A204.1 (cell line): Measurements from ENCODE around the gene EPHB1.
"Not testable (repeated sequence)": the region's sequence is repeated elsewhere in the genome, so short reads cannot be mapped to it uniquely, and the experiment has no call there.

Experiments
- FAIRE-seq: peaks from 2 replicates; lab custom pipeline; 2012; peaks lifted over from hg19 to GRCh38; lab: Jason Lieb, UNC

The EPHB1 gene

GRCh38 chr3:135216659-135217058, 421.6 kb downstream of the EPHB1 start:
- FAIRE-seq, result no peak

DNA sequence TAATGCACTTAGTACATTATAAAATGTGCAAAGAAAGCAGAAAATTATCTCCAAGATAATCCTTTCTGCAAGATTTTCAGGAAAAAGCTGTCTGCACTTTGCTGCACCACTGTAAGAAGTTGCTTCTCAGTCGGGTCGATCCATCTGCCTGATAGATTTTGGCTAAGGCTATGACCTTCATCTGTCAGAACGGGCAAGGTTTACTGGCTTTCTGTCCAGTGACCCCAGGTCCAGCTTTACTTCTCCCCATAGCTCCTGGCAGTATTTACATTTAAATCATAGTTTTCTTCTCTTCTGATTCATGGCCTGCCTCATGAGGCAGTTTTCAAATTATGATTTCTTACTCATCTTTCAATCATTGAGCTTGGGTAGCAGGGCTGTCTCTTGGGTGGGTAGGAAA, 422.7 kb downstream of the EPHB1 start:
- FAIRE-seq, result no peak

GRCh38 chr3:135218304-135218703, 423.2 kb downstream of the EPHB1 start:
- FAIRE-seq, result no peak

DNA sequence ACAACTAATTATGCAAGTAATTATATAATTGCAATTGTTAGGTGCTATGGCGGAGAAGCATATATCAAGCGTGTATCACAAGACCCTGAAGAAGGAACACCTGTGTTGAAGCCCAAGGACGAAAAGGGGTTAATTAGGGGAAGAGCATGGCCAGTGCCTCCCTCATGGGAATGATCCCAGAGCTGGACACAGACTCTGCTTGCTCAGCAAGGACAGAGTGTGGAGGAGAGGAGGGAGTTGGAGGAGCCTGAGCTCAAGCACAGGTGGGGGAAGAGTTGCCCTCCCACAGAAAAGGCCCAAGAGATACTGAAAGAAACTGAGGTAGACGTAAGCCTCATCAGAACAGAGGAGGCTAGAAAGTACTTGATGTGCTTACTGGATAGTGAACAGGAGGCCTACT, 423.7 kb downstream of the EPHB1 start:
- FAIRE-seq, result no peak

DNA sequence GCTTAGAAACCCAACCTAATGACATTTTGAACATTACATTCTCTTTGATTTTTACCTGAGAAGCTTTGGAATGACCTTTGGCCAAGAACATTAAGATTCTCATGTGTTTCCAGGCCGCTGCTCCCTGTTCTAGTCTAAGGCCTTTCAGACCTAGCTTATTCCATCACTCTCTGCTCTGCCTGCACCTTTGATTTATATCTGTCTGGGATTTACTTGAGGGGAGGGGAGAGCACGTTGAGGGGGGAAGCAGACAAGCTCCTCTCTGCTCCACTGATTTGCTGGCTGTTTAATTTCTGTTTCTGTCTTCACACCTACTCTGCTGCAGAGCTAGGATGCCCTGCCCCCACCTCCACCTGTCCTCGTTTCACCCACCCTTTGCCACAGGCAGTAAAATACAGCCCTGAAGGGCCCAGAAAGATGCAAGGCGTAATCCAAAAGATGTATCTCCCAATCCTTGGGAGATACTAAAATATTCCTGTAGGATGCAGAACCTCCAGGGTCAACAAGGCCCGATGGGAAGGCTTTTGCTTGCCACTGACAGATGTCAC, 429.8 kb downstream of the EPHB1 start:
- no peak for FAIRE-seq

- no peak for FAIRE-seq
Measured at GRCh38 chr3:135226057-135226456, 431.0 kb downstream of the EPHB1 start.

DNA sequence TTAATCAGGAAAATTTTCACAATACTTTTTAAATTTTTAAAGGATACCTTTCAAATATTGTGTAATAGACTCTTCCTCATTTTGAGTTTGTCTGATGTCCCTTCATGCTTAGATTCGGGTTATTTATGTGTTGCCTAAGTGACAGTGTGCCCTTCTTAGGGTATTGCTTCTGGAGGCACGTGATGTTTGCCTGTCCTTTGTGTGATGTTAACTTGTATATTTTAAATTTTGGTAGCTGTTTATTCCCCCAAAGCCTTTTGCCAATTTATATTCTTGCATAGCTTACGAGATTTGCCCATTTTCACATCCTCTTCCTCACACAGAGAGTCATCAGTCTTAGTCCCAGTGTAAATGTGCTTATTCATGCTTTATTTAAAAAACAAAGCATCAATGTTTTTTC, 433.1 kb downstream of the EPHB1 start:
- no peak for FAIRE-seq

GRCh38 chr3:135229018-135229495, 434.0 kb downstream of the EPHB1 start:
- FAIRE-seq, result no peak

DNA sequence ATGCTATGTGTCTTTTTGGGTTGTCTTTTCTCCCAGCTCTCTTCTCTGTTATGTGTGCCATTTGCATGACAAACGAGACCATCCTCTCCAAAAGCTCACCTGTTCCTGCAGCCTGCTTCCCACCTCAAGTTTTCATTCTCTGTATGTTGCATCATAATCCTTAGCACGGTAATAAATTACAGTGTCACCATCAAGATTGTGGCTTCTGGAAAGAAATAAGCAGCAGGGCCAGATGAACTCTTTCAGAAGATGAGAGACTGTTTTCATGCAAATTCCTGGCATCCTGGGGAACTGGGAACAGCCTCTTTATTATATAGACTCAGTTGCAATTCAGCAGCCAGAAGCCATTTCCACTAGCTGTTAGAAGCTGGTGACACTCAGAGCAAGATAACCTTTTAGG, 436.7 kb downstream of the EPHB1 start:
- FAIRE-seq, result no peak

- no peak for FAIRE-seq
Measured at GRCh38 chr3:135232226-135232625, 437.2 kb downstream of the EPHB1 start.

GRCh38 chr3:135233476-135233875, 438.4 kb downstream of the EPHB1 start:
- not testable (repeated sequence) for FAIRE-seq

DNA sequence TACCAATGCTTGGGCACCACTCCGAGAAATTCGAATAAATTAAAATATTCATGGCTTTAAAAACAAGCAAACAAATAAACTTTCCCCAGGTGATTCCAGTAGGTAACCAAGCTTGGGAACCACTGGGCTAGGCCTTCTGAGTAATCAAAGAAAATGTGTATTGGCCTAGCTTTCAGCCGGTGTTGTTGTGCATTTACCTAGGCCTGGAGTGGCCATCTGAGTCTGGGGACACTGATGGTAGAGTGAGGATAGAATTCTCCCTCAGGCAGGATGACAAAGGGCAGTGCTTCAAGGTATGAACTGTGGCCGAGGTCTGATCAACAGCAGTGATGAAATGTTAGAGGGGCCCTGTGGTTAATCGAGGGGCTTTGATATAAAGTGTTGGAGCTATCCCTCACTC, 440.5 kb downstream of the EPHB1 start:
- FAIRE-seq, result no peak

DNA sequence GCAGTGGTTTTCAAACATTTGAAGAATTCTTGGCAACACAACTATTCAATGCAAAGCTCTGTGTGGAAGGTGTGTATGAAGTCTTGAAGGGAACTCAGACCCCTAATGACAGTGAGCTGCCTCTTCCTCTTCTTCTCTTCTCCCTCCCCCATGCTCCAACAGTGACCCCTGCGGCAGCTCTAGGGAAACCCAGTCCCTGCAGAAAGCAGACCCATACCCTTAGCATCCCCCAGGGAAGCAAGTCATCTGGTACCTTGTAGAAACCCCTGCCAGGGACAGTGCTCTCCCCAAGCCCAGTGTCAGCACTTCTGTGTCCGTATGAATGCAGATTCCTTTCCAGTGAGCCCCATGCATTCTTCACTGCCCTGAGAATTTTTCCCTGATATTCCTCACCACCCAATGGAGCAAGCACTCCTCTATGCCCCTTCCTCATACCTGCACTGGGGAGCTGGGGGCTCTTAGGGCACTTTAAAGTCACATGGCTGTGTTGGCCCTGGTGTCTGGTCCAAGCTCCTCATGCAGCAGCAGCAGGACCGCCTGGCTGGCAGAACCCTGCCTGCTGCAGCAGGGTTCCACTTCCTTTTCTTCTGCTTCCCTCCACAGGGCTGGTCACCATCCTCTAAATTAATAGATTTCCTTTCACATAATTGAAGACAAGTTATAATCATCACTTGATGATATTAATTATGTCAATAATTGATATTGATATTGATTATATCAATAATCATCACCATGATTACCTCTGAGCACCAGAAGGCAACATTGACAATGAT, 442.5 kb downstream of the EPHB1 start:
- no peak for FAIRE-seq

GRCh38 chr3:135238236-135238830, 443.3 kb downstream of the EPHB1 start:
- no peak for FAIRE-seq

DNA sequence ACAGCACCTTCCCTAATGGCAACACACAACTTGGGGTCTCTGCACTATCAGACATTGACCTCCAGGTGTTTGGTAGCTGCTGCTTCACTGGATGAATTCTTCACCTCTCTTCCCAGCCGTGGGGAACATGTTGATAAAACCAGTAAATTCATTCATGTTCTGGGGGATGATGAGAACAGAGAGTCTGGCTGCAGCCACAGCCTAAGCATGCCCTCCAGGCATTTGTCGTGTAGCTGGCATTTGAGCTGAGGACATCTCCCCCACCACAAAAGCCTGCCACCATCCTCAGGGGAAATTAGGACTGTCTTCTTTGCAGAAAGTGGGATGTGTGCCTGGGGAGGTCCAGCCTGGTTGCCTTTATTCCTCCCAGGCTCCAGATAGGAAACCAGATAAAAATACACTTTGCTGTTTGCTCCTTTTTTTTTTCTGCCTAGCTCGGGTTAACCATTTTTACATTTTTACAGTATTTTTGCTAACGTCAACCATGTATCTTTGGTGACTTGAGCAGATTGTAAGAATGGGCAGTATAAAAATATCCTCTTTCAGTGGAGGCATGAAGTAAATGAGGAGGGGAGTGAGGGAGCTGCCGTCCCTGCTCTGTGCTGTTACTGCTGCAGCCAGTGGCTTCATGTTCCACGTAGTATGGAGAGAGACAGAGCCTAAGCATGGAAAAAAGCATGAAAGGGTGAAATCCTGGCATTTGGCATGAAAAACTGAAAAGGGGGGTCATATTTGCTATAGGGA, 444.0 kb downstream of the EPHB1 start:
- FAIRE-seq, result no peak

DNA sequence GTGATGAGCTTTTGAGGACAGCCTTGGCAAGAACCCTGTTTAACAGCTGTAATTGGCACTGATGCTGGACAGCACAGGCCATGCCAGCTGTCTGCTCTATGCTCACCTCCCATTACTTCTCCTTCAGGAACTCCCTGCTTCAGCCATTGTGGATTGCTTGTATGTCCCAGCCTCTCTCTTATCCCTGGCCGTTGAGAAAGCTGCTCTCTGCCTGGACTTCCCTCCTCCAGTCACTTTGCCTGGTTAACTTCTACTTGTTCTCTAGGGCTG, 444.5 kb downstream of the EPHB1 start:
- FAIRE-seq, result no peak

- no peak for FAIRE-seq
Measured at GRCh38 chr3:135240426-135240825, 445.4 kb downstream of the EPHB1 start.

DNA sequence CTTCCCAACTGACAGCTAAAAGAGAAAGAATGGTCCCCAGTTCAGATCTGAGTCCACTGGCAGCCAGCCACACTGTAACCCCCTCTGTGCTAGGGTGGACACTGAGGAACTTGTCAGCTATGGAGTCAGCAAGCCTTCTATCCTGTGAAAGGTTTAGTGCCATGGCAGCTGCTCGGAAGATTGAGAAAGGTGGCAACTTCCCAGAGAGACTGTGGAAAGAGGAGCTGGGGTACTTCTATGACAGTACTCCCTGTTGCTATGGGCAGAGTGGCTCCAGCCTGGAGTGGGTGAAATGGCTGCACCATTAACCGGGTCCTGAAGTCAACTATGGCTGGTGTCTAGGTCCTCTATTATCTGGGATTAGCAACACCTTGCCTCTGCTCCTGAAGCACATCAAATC, 447.2 kb downstream of the EPHB1 start:
- FAIRE-seq, result no peak

- FAIRE-seq, result no peak
Measured at GRCh38 chr3:135243616-135244015, 448.6 kb downstream of the EPHB1 start.

- FAIRE-seq, result no peak
Measured at GRCh38 chr3:135246027-135246426, 451.0 kb downstream of the EPHB1 start.

- FAIRE-seq, result no peak
Measured at GRCh38 chr3:135248213-135248612, 453.2 kb downstream of the EPHB1 start.

GRCh38 chr3:135249186-135249585, 454.1 kb downstream of the EPHB1 start:
- FAIRE-seq, result no peak

DNA sequence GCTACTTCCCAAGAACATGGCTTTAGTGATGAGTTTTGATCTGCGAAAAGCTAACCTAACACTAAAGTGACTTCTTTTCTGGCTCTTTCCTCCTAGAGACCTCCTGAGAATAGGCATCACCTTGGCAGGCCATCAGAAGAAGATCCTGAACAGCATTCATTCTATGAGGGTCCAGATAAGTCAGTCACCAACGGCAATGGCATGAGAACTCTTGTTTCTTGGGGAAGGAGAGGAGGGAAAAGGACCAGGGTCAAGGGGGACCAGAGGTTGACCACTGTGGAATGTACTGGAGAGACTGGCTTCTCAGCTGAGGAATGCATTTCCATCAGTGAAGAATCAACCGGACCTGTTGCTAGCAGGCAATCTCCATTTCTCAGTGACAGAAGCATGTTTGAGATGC, 463.9 kb downstream of the EPHB1 start:
- no peak for FAIRE-seq
